K562 (cell line): ENCODE results near the gene GLT6D1. TPM values are rescaled to one million over a fixed set of nuclear protein-coding genes. Genes with fewer than 3 reads are reported as not detected.

Experiments used
- ATAC-seq: fragments of 200-7000 bp; cut with Tn5 transposase; 3 replicates; pipeline ENCODE4 v1.9.1; 2020; ENCODE audit warnings: moderate library complexity
- BruUV-seq: library from RNA; stranded (reverse); fragments of 400-500 nt; replicated peaks from 2 replicates; lab custom pipeline; 2021; lab: Mats Ljungman, UMichigan
- CTCF ChIA-PET: fragments of 300-600 bp; formaldehyde crosslinking; extraction: SDS; loops from one replicate; lab custom pipeline; 2021; ENCODE audit warnings: low intra/inter-chr PET ratio; lab: Yijun Ruan, JAX
- POLR2A ChIA-PET: fragments of 300-600, 350-650 bp; sonication (Branson Sonifier 250); formaldehyde crosslinking; extraction: SDS; loops from one replicate; lab custom pipeline; 2021; ENCODE audit warnings: antibody characterized with exemption, inconsistent platforms; lab: Yijun Ruan, JAX
- DNase-seq, 4 experiments: peaks; one replicate each; pipeline versions ENCODE4 v3.0.0 to v3.0.0-alpha.2; 2011 to 2018; ENCODE audit warnings: low spot score in 3 of 4, mixed read lengths in 3 of 4; ENCODE audit errors: extremely low read depth in 1 of 4
- FAIRE-seq: peaks from 2 replicates; lab custom pipeline; 2011; peaks lifted over from hg19 to GRCh38; lab: Jason Lieb, UNC
- H2AFZ ChIP-seq: 2 replicates; pipeline ENCODE4 v1.6.0; 2011; ENCODE audit warnings: low read depth, low read length, control low read depth, inconsistent platforms
- H3K27ac ChIP-seq: fragments of 200-600 bp; 3 replicates; pipeline ENCODE4 v1.8.0; 2011; ENCODE audit warnings: low read depth, mild to moderate bottlenecking, control low read depth, inconsistent platforms, low read length, moderate library complexity, mixed read lengths; ENCODE audit errors: extremely low read depth
- H3K27me3 ChIP-seq, 2 experiments: fragments of 300-600 bp in 1 of 2; 2 replicates in 1 of 2; 3 replicates in 1 of 2; pipeline versions ENCODE4 v1.6.0 to v1.8.0; 2011; ENCODE audit warnings: inconsistent platforms in 2 of 2, low read length in 2 of 2, mild to moderate bottlenecking in 1 of 2, mixed read lengths in 1 of 2, moderate library complexity in 1 of 2; ENCODE audit not compliant: control insufficient read depth in 2 of 2, insufficient read depth in 2 of 2
- H3K36me3 ChIP-seq: fragments of 300-600 bp; 3 replicates; pipeline ENCODE4 v1.8.0; 2011; ENCODE audit warnings: mild to moderate bottlenecking, low read length, inconsistent platforms; ENCODE audit not compliant: control insufficient read depth, insufficient read depth
- H3K4me1 ChIP-seq, 2 experiments: fragments of 200-600 bp in 1 of 2; replicated peaks in 1 of 2; 2 replicates in 1 of 2; 3 replicates in 1 of 2; pipeline versions ENCODE4 v1.5.1 to v1.8.0; 2011; ENCODE audit warnings: inconsistent platforms in 2 of 2, low read length in 2 of 2, mild to moderate bottlenecking in 1 of 2, mixed read lengths in 1 of 2, moderate library complexity in 1 of 2; ENCODE audit not compliant: control insufficient read depth in 2 of 2, insufficient read depth in 2 of 2
- H3K4me2 ChIP-seq: 2 replicates; pipeline ENCODE4 v1.6.1; 2011; ENCODE audit warnings: low read length, control low read depth, inconsistent platforms, mixed read lengths; ENCODE audit not compliant: insufficient read depth
- H3K4me3 ChIP-seq: fragments of 200-600 bp; sonication (generic), shearing (Covaris generic); 2 replicates; pipeline ENCODE4 v1.5.1; 2016; ENCODE audit warnings: control low read depth, inconsistent platforms
- H3K79me2 ChIP-seq: fragments of 200-600 bp; 3 replicates; pipeline ENCODE4 v1.8.0; 2011; ENCODE audit warnings: low read length, inconsistent platforms; ENCODE audit not compliant: control insufficient read depth, insufficient read depth
- H3K9ac ChIP-seq, 2 experiments: 2 replicates each; pipeline versions ENCODE4 v1.6.0 to v1.6.1; 2011; ENCODE audit warnings: low read depth in 2 of 2, low read length in 2 of 2, control low read depth in 1 of 2, inconsistent platforms in 1 of 2, mild to moderate bottlenecking in 1 of 2, mixed read lengths in 1 of 2; ENCODE audit not compliant: insufficient read depth in 1 of 2
- H3K9me1 ChIP-seq: one replicate; pipeline ENCODE4 v1.6.0; 2011; ENCODE audit warnings: inconsistent platforms, mild to moderate bottlenecking, low read length, moderate library complexity; ENCODE audit not compliant: control insufficient read depth, insufficient read depth
- H3K9me3 ChIP-seq: replicated peaks from 2 replicates; pipeline ENCODE4 v1.5.1; 2011; ENCODE audit warnings: low read depth, low read length, inconsistent platforms; ENCODE audit not compliant: control insufficient read depth, insufficient read depth
- H4K20me1 ChIP-seq: replicated peaks from 2 replicates; pipeline ENCODE4 v1.6.1; 2011; ENCODE audit warnings: low read length, inconsistent platforms, mixed read lengths; ENCODE audit not compliant: control insufficient read depth, insufficient read depth
- CBX5 ChIP-seq: IDR thresholded peaks from 2 replicates; pipeline ENCODE4 v1.6.1; 2014; ENCODE audit warnings: low read depth, borderline replicate concordance
- HIVEP1 ChIP-seq: fragments of 250-450 bp; sonication (Bioruptor Pico); IDR thresholded peaks from 2 replicates; pipeline ENCODE4 v1.4.0; 2020; ENCODE audit warnings: mild to moderate bottlenecking
- MAFG ChIP-seq: fragments of 450-650 bp; conservative IDR thresholded peaks from 2 replicates; pipeline ENCODE4 v1.6.1; 2016; ENCODE audit warnings: missing genetic modification characterization, missing compliant biosample characterization
- PML ChIP-seq: IDR thresholded peaks from 2 replicates; pipeline ENCODE4 v1.6.1; 2012; ENCODE audit warnings: low read length, inconsistent platforms
- TCF7 ChIP-seq: sonication (generic); IDR thresholded peaks from 2 replicates; pipeline ENCODE4 v1.6.1; 2016; ENCODE audit warnings: antibody characterized with exemption, borderline replicate concordance
- ZNF23 ChIP-seq: fragments of 250-450 bp; sonication (Bioruptor Pico); IDR thresholded peaks from 2 replicates; pipeline ENCODE4 v1.4.0; 2020; ENCODE audit warnings: mild to moderate bottlenecking
- ZNF354B ChIP-seq: fragments of 250-450 bp; sonication (Bioruptor Pico); IDR thresholded peaks from 2 replicates; pipeline ENCODE4 v1.4.0; 2020
- WGBS: fragments of 100-300 bp; shearing (Covaris generic); methylation state at CpG from one replicate; pipeline ENCODE4 v1.1.6; 2016; ENCODE audit warnings: low coverage, mixed read lengths; ENCODE audit not compliant: insufficient coverage; ENCODE audit errors: missing lambda C conversion rate; 5-methylcytosine and 5-hydroxymethylcytosine counted together
- in situ Hi-C: fragments of 300-500 bp; cut with MboI; formaldehyde crosslinking; loops from 4 replicates; pipeline ENCODE4 v1.15.0; 2018; ENCODE audit warnings: inconsistent platforms, mixed read lengths
- intact Hi-C: fragments of 100-400 bp; cut with micrococcal nuclease; formaldehyde crosslinking; loops from 2 replicates; pipeline ENCODE4 v1.14.2; 2022
- polyA plus RNA-seq, 8 experiments: library from polyadenylated mRNA; depleted of rRNA in 4 of 8; stranded (reverse) in 5 of 8; unstranded in 3 of 8; fragments of >200 nt; fragmentation: Nextera tagmentation in 2 of 8; fragmentation: Illumina TruSeq in 1 of 8; extraction: Ambion mirVana in 2 of 8; extraction: Trizol in 1 of 8; gene quantifications; 2 replicates each; pipeline versions ENCODE4 v1.2.1 to v1.2.3, GENCODE V29; 2011 to 2014; ENCODE audit warnings: inconsistent platforms in 1 of 8, missing spikeins in 1 of 8
- total RNA-seq, 7 experiments: library from RNA; depleted of rRNA in 6 of 7; stranded (reverse); fragments of >200 nt in 6 of 7; fragmentation: Illumina TruSeq in 2 of 7; extraction: Trizol in 2 of 7; gene quantifications; 2 replicates each; pipeline versions ENCODE4 v1.2.1 to v1.2.3, GENCODE V29; 2011 to 2021; ENCODE audit warnings: low replicate concordance in 1 of 7
- TF ChIP-seq, protein P1 (sequence below): sonication (generic); formaldehyde crosslinking; IDR thresholded peaks from 2 replicates; pipeline ENCODE4 v1.8.0; 2022; ENCODE audit warnings: missing genetic modification reagents, mild to moderate bottlenecking, borderline replicate concordance

Gene GLT6D1
- total and polyA plus RNA-seq, 9 of the 15 experiments (the other 6 are each of a cell fraction or from before 2014, with no cell fraction given), result not detected

GRCh38 chr9:135591506-135592330, 47.6 kb downstream of the GLT6D1 start:
- no peak overlapping the region for H3K4me2 ChIP-seq
- no peak overlapping the region for H3K4me3 ChIP-seq
- 2% methylated on average over 17 of the region's 22 CpGs for WGBS
- peaks cover 10 to 31% of the 10 kb centered on the region in 2 experiments; a peak in 2 of 5 replicates for H3K4me1 ChIP-seq
- no peak for DNase-seq
- no peaks in the 10 kb centered on the region for H4K20me1 ChIP-seq
- CTCF ChIA-PET, result interaction anchor here (0.6 kb wide), 1 partner anchor 344 kb away, joined by 3 read pairs; no protein-coding TSS in a partner anchor
- no peaks in the 10 kb centered on the region for H3K79me2 ChIP-seq
- H3K27ac ChIP-seq, result no peak overlapping the region
- no peak for ATAC-seq
- no peak overlapping the region for H3K9ac ChIP-seq
- no peaks in the 10 kb centered on the region for H3K9me1 ChIP-seq
- peaks cover 7 to 34% of the 10 kb centered on the region in 2 experiments; a peak in 3 of 5 replicates for H3K27me3 ChIP-seq
- H2AFZ ChIP-seq, result no peak overlapping the region
- no peaks in the 10 kb centered on the region for H3K9me3 ChIP-seq
- intact Hi-C loops, result no loop called here
- no TSS peak for BruUV-seq
- TF ChIP-seq CBX5, result no peak
- no peak for TF ChIP-seq HIVEP1 (CRISPR knock-in tag)
- no peak for TF ChIP-seq MAFG (tag)
- TF ChIP-seq, protein P1, sequence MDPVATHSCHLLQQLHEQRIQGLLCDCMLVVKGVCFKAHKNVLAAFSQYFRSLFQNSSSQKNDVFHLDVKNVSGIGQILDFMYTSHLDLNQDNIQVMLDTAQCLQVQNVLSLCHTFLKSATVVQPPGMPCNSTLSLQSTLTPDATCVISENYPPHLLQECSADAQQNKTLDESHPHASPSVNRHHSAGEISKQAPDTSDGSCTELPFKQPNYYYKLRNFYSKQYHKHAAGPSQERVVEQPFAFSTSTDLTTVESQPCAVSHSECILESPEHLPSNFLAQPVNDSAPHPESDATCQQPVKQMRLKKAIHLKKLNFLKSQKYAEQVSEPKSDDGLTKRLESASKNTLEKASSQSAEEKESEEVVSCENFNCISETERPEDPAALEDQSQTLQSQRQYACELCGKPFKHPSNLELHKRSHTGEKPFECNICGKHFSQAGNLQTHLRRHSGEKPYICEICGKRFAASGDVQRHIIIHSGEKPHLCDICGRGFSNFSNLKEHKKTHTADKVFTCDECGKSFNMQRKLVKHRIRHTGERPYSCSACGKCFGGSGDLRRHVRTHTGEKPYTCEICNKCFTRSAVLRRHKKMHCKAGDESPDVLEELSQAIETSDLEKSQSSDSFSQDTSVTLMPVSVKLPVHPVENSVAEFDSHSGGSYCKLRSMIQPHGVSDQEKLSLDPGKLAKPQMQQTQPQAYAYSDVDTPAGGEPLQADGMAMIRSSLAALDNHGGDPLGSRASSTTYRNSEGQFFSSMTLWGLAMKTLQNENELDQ (CRISPR knock-in tag), result no peak
- no peak for TF ChIP-seq ZNF23 (CRISPR knock-in tag)
- no peak for TF ChIP-seq PML
- TF ChIP-seq TCF7, result no peak
- TF ChIP-seq ZNF354B (CRISPR knock-in tag), result no peak
- TF ChIP-seq, all 486 proteins: peak for 0
- FAIRE-seq, result no peak
- POLR2A ChIA-PET, result interaction anchor here (0.7 to 1.7 kb wide), 2 partner anchors 7 to 30 kb away, joined by 3 to 4 read pairs; partner anchors contain the start of gene PAEP
- in situ Hi-C loops, result no loop called here
- no peaks in the 10 kb centered on the region for H3K36me3 ChIP-seq
